PFSK-1 (cell line): ENCODE measurements around the gene KIF19.

Experiments
- POLR2AphosphoS5 ChIP-seq: IDR thresholded peaks from 2 replicates; pipeline ENCODE4 v1.6.1; 2012; ENCODE audit warnings: low read depth, mild to moderate bottlenecking, control low read depth, low read length, moderate library complexity
- REST ChIP-seq, 2 experiments: IDR thresholded peaks; 2 replicates each; pipeline versions ENCODE4 v1.6.1 to v1.8.0; 2011 to 2012; ENCODE audit warnings: low read depth in 2 of 2, low read length in 2 of 2, control low read depth in 1 of 2, inconsistent platforms in 1 of 2, mild to moderate bottlenecking in 1 of 2, moderate library complexity in 1 of 2; ENCODE audit not compliant: insufficient read depth in 1 of 2

- TF ChIP-seq POLR2AphosphoS5 (no peak), REST (IDR thresholded peaks at IDR 0.05; ENCODE audit: insufficient read depth in 1 of 2, low read depth in 2 of 2, low read length in 2 of 2) (no peak)
Measured at GRCh38 chr17:74374858-74375257, 48.8 kb downstream of the KIF19 start.
